Right lobe of liver (tissue), 4 donors: Measurements from ENCODE around the gene TLNRD1.

ENCODE experiments used
- CTCF ChIP-seq, 4 donors: fragments of 200-600 bp in 3 of 4; fragments of 450-650 bp in 1 of 4; IDR thresholded peaks; one replicate each; pipeline versions ENCODE4 v1.5.1 to v1.8.0; 2016 to 2022; ENCODE audit warnings: antibody characterized with exemption in 4 of 4, mild to moderate bottlenecking in 2 of 4
- POLR2A ChIP-seq: fragments of 450-650 bp; IDR thresholded peaks from one replicate; pipeline ENCODE4 v1.6.1; 2017; ENCODE audit warnings: antibody characterized with exemption, mild to moderate bottlenecking
- donor health status: DM: no; HTN: no; CAD: no.
- donor health status: DM: no; HTN: no; CAD: no.
- donor health status: DM: no; HTN: yes; CAD: no.

GRCh38 chr15:80967451-80967850 lies 33.3 kb upstream of the TLNRD1 start:
- TF ChIP-seq CTCF (IDR thresholded peaks at IDR 0.05) (no peak), POLR2A (no peak)
